ENCODE data around the gene SLC22A7.

SLC22A7 gene

GRCh38 chr6:43265564-43265963 lies 32.5 kb upstream of the SLC22A7 start:
- no peak for DNase-seq

GRCh38 chr6:43267619-43268354 lies 30.3 kb upstream of the SLC22A7 start:
- no peak for DNase-seq

DNA sequence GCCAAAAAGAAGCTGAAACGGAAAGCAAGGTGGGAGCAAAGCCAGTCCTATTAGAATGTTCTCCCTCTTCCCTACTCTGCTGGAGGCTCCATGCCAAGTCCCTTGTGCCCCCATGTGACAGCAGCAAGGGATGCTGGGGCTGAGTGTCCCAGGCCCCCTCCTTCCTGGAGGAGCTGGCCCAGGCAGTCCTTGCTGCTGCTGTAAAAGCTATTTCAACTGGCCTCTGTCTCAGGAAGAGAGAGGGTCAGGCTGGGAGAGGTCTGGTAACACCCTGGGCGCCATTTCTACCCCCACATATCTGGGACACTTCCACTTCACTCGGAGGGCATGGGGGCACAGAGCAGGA lies 29.7 kb upstream of the SLC22A7 start:
- DNase-seq = no peak

GRCh38 chr6:43268782-43269272 lies 29.2 kb upstream of the SLC22A7 start:
- no peak for DNase-seq

- no peak for DNase-seq
Observed at GRCh38 chr6:43269273-43270007, 28.6 kb upstream of the SLC22A7 start.

DNA sequence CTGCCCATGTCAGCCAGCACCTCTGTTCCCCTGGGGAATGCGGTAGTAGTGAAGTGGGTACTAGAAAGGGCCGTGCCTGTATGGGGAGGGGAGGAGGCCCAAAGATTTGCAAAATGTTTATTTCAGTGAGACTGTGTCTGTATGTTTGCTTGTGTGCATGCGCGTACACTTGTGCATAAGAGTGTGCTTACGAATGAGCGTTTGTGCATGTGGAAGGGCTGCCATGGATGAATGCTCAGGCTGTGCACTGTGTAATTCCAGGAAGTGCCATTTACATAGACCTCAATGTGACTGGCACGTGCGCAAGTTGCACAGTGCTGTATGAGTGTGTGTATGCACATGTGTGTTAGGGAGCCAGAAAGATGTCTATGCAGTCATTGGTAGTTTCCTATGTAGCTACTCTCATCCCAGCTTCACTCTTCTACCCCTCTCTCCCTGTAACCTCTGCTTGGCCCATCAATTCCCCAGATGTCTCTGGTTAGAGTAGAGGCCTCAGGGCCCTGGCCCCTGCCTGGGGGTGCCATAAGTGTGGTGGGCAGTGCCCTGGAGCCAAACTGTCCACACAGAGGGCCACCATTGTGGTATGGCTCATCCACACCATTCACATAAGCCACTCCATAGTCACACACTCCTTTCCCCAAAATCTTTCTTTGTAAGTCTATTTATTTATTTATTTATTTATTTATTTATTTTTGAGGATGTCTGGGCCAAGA lies 26.8 kb upstream of the SLC22A7 start:
- DNase-seq = no peak

GRCh38 chr6:43271944-43272343 lies 26.1 kb upstream of the SLC22A7 start:
- no peak for DNase-seq

DNA sequence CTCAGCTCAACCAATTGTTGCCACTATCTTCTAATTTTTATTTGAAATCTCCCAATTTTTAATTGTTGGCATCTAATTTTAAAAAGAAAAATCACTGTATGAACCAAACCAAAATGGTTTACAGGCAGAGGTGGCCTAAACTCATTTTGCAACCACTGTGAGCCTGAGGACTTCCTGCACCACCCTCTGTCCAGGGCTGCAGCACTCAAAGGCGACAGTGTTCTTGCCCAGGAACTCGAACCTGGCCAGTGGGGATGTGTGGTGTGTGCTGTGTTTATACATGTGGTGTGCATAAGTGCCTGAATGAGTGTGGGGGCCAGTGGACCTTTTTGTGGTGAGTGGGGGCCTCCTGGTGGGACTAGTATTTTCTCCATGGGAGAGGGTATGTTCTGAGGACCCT lies 24.4 kb upstream of the SLC22A7 start:
- DNase-seq = no peak

DNA sequence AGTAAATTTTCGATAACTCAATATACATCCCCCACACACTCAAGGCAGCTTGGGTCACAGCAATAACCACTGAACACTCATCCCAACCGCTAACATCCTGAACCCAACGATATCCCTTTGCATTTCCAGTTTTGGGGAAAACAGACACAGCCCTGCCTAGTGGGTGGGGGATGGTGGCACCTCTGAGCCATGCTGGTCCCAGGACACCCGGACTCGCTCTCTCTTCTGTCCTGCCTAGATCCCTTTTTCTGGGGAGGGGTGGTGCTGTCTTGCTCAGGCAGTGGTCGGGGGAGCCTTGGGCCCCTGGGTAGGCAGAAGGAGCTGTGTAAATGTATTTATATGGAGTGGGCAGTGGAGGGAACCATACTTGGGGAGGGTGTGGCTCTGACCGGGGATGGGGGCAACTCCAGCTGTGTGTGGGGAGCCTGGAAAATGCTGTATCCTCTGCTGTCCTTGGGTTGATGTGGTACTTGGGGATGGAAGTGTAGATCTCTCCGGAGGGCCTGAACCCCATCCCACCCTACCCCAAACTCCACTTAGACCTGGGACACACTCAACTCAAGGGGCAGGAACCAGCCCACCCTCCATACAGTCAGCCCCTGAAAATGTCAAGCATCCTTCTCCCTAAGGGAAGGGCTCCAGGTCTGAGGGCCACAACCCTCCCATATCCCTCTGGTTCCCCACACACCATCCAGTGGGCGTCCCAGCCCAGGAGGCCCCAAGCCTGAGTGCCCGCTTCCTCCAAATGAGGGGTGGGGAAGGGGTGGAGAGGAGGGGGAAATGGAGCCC lies 23.7 kb upstream of the SLC22A7 start:
- DNase-seq = no peak

GRCh38 chr6:43274916-43275597 lies 23.0 kb upstream of the SLC22A7 start:
- DNase-seq = no peak

GRCh38 chr6:43275801-43276576 lies 22.1 kb upstream of the SLC22A7 start:
- DNase-seq = no peak

GRCh38 chr6:43276577-43277305 lies 21.3 kb upstream of the SLC22A7 start:
- no peak for DNase-seq

GRCh38 chr6:43277306-43277642 lies 20.8 kb upstream of the SLC22A7 start:
- DNase-seq = no peak

GRCh38 chr6:43277643-43278523 lies 20.2 kb upstream of the SLC22A7 start:
- peak; percentile 49 for DNase-seq

DNA sequence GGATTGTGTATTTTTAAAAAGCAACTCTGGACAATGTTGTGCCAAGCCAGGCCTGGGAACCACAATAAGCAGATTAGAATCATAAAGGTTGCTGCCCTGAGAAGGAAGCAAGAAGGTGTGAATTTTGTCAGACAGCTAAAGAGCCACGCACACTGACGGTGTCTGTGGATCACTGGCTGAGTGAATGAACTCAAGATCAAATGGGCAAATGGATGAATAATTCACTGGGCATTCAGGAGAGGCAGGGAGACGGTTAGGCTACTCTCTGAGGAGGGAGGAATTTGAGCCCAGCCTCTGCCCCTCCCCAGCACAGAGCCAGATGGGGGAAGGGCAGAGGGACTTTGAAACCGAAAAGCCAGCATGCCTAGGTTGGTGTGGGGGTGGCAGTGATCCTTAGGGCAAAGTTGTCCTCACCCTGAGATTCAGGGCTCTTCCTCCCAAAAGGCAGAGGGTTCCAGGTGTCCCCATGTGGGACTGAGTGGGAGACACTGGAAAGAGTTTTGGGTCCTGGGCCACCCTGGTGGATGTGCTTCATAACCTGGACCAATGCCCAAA lies 19.5 kb upstream of the SLC22A7 start:
- peak; percentile 66 for DNase-seq

DNA sequence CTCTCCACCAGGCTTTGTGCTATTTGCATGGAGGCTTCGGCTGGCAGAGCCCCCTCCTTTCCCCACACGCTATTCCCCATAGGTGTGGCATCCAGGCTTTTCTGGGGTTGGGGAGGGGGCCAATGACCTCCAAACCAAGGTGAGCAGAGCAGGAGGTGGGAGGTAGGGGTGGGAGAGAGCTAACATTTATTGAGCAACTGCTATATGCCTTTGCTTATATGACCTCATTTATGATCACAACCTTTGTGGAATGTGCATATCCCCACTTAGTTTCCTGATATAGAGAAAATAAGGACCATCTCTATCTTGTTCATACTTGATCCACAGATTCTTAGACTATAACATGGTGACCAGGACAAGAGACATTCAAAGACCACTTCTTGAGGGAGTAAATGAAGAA lies 17.8 kb upstream of the SLC22A7 start:
- DNase-seq = no peak

- no peak for DNase-seq
Observed at GRCh38 chr6:43282060-43282459, 16.0 kb upstream of the SLC22A7 start.

DNA sequence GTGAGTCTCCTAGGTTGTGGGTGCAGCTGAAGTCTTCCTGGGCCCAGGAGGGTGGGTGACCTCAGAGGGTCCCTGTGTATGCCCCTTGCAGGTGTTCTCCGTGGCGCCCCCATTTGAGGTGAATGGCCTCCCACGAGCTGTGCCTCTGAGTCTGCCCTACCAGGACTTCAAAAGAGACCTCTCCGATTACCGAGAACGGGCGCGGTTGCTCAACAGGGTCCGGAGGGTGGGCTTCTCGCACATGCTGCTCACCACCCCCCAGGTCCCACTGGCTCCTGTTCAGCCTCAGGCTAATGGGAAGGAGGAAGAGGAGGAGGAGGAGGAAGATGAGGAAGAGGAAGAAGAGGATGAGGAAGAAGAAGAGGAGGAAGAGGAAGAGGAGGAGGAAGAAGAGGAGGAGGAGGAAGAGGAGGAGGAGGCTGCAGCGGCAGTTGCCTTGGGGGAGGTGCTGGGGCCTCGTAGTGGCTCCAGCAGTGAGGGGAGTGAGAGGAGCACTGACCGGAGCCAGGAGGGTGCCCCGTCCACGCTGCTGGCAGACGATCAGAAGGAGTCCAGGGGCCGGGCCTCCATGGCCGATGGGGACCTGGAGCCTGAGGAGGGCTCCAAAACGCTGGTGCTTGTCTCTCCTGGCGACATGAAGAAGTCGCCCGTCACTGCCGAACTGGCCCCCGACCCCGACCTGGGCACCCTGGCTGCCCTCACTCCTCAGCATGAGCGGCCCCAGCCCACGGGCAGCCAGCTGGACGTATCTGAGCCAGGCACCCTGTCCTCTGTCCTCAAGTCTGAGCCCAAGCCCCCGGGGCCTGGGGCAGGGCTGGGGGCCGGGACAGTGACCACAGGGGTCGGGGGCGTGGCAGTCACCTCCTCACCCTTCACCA lies 15.2 kb upstream of the SLC22A7 start:
- no peak for DNase-seq

Data from fibroblast of skin of scalp (primary cell).